H1 (cell line): ENCODE results near the gene TSPY4. TPM values are rescaled to one million over a fixed set of nuclear protein-coding genes. Genes with fewer than 3 reads are reported as not detected.

Source experiments
- CTCF ChIA-PET: fragments of 300-600 bp; sonication (Branson Sonifier 250); formaldehyde crosslinking; loops from one replicate; lab custom pipeline; 2021; ENCODE audit not compliant: partially characterized antibody; lab: Charles Lee
- POLR2A ChIA-PET: fragments of 300-600 bp; sonication (Branson Sonifier 250); formaldehyde crosslinking; loops from one replicate; lab custom pipeline; 2021; ENCODE audit warnings: inconsistent platforms; ENCODE audit not compliant: partially characterized antibody; lab: Charles Lee
- DNase-seq, 2 experiments: peaks; one replicate each; pipeline versions ENCODE4 v3.0.0 to v3.0.0-alpha.2; 2010 to 2022; ENCODE audit warnings: low spot score in 2 of 2, low read depth in 1 of 2, mixed read lengths in 1 of 2
- FAIRE-seq: peaks from 2 replicates; lab custom pipeline; 2011; peaks lifted over from hg19 to GRCh38; lab: Jason Lieb, UNC
- H2AFZ ChIP-seq: 2 replicates; pipeline ENCODE4 v1.8.1; 2012; ENCODE audit warnings: low read length, inconsistent platforms
- H2AK5ac ChIP-seq: 2 replicates; pipeline ENCODE4 v1.6.1; 2013; ENCODE audit warnings: low read depth, low read length
- H2BK120ac ChIP-seq: replicated peaks from 2 replicates; pipeline ENCODE3; 2013; ENCODE audit warnings: low read depth, low read length, inconsistent platforms
- H2BK12ac ChIP-seq: 2 replicates; pipeline ENCODE4 v1.6.1; 2013; ENCODE audit warnings: low read depth, low read length
- H2BK15ac ChIP-seq: 2 replicates; pipeline ENCODE4 v1.6.1; 2013; ENCODE audit warnings: low read length
- H2BK20ac ChIP-seq: 2 replicates; pipeline ENCODE4 v1.6.1; 2013; ENCODE audit warnings: low read length
- H2BK5ac ChIP-seq: 2 replicates; pipeline ENCODE4 v1.6.1; 2013; ENCODE audit warnings: low read depth, low read length
- H3K14ac ChIP-seq: 2 replicates; pipeline ENCODE4 v1.6.1; 2013; ENCODE audit warnings: inconsistent platforms; ENCODE audit not compliant: insufficient read length
- H3K18ac ChIP-seq: 2 replicates; pipeline ENCODE4 v1.6.1; 2013; ENCODE audit warnings: low read length; ENCODE audit errors: extremely low read depth
- H3K23ac ChIP-seq: 2 replicates; pipeline ENCODE4 v1.6.1; 2013; ENCODE audit warnings: inconsistent platforms; ENCODE audit not compliant: insufficient read length
- H3K23me2 ChIP-seq: 2 replicates; pipeline ENCODE4 v1.6.1; 2013; ENCODE audit warnings: low read depth, low read length
- H3K27ac ChIP-seq: 2 replicates; pipeline ENCODE4 v1.6.1; 2011; ENCODE audit warnings: low read depth, low read length, inconsistent platforms
- H3K27me3 ChIP-seq, 4 experiments: replicated peaks in 1 of 4; 1 replicate in 1 of 4; 2 replicates in 3 of 4; pipeline versions ENCODE4 v1.6.1 to v1.8.1; 2011 to 2013; ENCODE audit warnings: low read length in 3 of 4, mild to moderate bottlenecking in 3 of 4, inconsistent platforms in 2 of 4, mixed read lengths in 2 of 4, moderate library complexity in 1 of 4; ENCODE audit not compliant: control insufficient read depth in 3 of 4, insufficient read depth in 3 of 4; ENCODE audit errors: extremely low read depth in 1 of 4
- H3K36me3 ChIP-seq, 4 experiments: 2 replicates each; pipeline versions ENCODE4 v1.6.1 to v1.8.1; 2011 to 2013; ENCODE audit warnings: mild to moderate bottlenecking in 4 of 4, low read length in 3 of 4, moderate library complexity in 2 of 4, control low read depth in 1 of 4, inconsistent platforms in 1 of 4; ENCODE audit not compliant: insufficient read depth in 4 of 4, control insufficient read depth in 2 of 4
- H3K4ac ChIP-seq: replicated peaks from 2 replicates; pipeline ENCODE3; 2013; ENCODE audit warnings: low read length, low read depth, mixed read lengths, inconsistent platforms; ENCODE audit not compliant: insufficient read length
- H3K4me1 ChIP-seq, 4 experiments: replicated peaks in 1 of 4; 1 replicate in 1 of 4; 2 replicates in 3 of 4; pipeline versions ENCODE4 v1.6.1 to v1.8.1; 2011 to 2013; ENCODE audit warnings: low read length in 3 of 4, inconsistent platforms in 2 of 4, mixed read lengths in 1 of 4; ENCODE audit not compliant: insufficient read depth in 4 of 4, control insufficient read depth in 3 of 4
- H3K4me2 ChIP-seq, 2 experiments: 2 replicates each; pipeline versions ENCODE4 v1.6.1 to v1.8.1; 2011 to 2013; ENCODE audit warnings: low read depth in 2 of 2, low read length in 2 of 2, control low read depth in 1 of 2, inconsistent platforms in 1 of 2, mild to moderate bottlenecking in 1 of 2; ENCODE audit not compliant: insufficient read depth in 1 of 2
- H3K4me3 ChIP-seq, 4 experiments: fragments of 200-600, 300-600 bp in 1 of 4; sonication (generic), shearing (Covaris generic), sonication (Bioruptor Twin) in 1 of 4; 2 replicates each; pipeline versions ENCODE4 v1.5.1 to v1.8.1; 2011 to 2016; ENCODE audit warnings: low read length in 4 of 4, low read depth in 3 of 4, control low read depth in 2 of 4, inconsistent platforms in 2 of 4, mild to moderate bottlenecking in 2 of 4, mixed read lengths in 1 of 4, moderate library complexity in 1 of 4; ENCODE audit not compliant: insufficient read depth in 2 of 4; ENCODE audit errors: extremely low read depth in 1 of 4
- H3K56ac ChIP-seq: replicated peaks from 2 replicates; pipeline ENCODE3; 2013; ENCODE audit warnings: low read depth, mild to moderate bottlenecking, mixed read lengths, low read length, inconsistent platforms; ENCODE audit not compliant: insufficient read length
- H3K79me1 ChIP-seq: 2 replicates; pipeline ENCODE4 v1.6.1; 2013; ENCODE audit warnings: low read depth, low read length, control low read depth
- H3K79me2 ChIP-seq, 2 experiments: 2 replicates each; pipeline versions ENCODE4 v1.6.1 to v1.8.1; 2012 to 2013; ENCODE audit warnings: low read length in 2 of 2, mild to moderate bottlenecking in 2 of 2, inconsistent platforms in 1 of 2; ENCODE audit not compliant: insufficient read depth in 2 of 2, control insufficient read depth in 1 of 2
- H3K9ac ChIP-seq, 4 experiments: replicated peaks in 1 of 4; 1 replicate in 1 of 4; 2 replicates in 3 of 4; pipeline versions ENCODE4 v1.6.1 to v1.8.1; 2011 to 2013; ENCODE audit warnings: low read depth in 3 of 4, low read length in 3 of 4, control low read depth in 2 of 4, mild to moderate bottlenecking in 2 of 4, moderate library complexity in 2 of 4, inconsistent platforms in 1 of 4; ENCODE audit errors: extremely low read depth in 1 of 4
- H3K9me3 ChIP-seq, 2 experiments: 2 replicates each; pipeline versions ENCODE4 v1.6.1 to v1.8.1; 2012 to 2013; ENCODE audit warnings: mild to moderate bottlenecking in 2 of 2, moderate library complexity in 2 of 2, control low read depth in 1 of 2, inconsistent platforms in 1 of 2, low read depth in 1 of 2, low read length in 1 of 2, mixed read lengths in 1 of 2; ENCODE audit not compliant: insufficient read depth in 2 of 2
- H4K20me1 ChIP-seq, 2 experiments: replicated peaks in 1 of 2; 2 replicates each; pipeline versions ENCODE3 to v1.8.1; 2011 to 2013; ENCODE audit warnings: inconsistent platforms in 2 of 2, low read length in 2 of 2, mild to moderate bottlenecking in 1 of 2; ENCODE audit not compliant: insufficient read depth in 2 of 2, control insufficient read depth in 1 of 2
- H4K5ac ChIP-seq: 2 replicates; pipeline ENCODE4 v1.6.1; 2013; ENCODE audit warnings: low read length, low read depth, mixed read lengths, inconsistent platforms; ENCODE audit not compliant: insufficient read length
- H4K8ac ChIP-seq: 2 replicates; pipeline ENCODE4 v1.8.0; 2013; ENCODE audit warnings: mild to moderate bottlenecking, moderate library complexity, low read length, inconsistent platforms; ENCODE audit not compliant: insufficient read depth; ENCODE audit errors: extremely low read depth
- H4K91ac ChIP-seq: replicated peaks from 2 replicates; pipeline ENCODE3; 2013; ENCODE audit warnings: low read length, mixed read lengths, inconsistent platforms; ENCODE audit not compliant: insufficient read length
- BCL11A ChIP-seq, 2 experiments: IDR thresholded peaks; one replicate each; pipeline ENCODE4 v1.6.1; 2011; ENCODE audit warnings: low read depth in 2 of 2, low read length in 2 of 2, mild to moderate bottlenecking in 2 of 2
- CHD1 ChIP-seq: IDR thresholded peaks from 2 replicates; pipeline ENCODE4 v1.6.1; 2012; ENCODE audit warnings: low read depth, low read length, improper control_type of control experiment
- CTBP2 ChIP-seq: IDR thresholded peaks from 2 replicates; pipeline ENCODE4 v1.7.0; 2011; ENCODE audit warnings: borderline replicate concordance, mild to moderate bottlenecking, moderate library complexity, mixed read lengths, low read length; ENCODE audit not compliant: insufficient read depth, insufficient read length
- HDAC2 ChIP-seq, 2 experiments: fragments of 300-600 bp in 1 of 2; sonication (generic) in 1 of 2; IDR thresholded peaks; 2 replicates each; pipeline ENCODE4 v1.6.1; 2011 to 2012; ENCODE audit warnings: low read depth in 2 of 2, low read length in 2 of 2, mild to moderate bottlenecking in 2 of 2, moderate library complexity in 2 of 2, borderline replicate concordance in 1 of 2, inconsistent platforms in 1 of 2
- PHF8 ChIP-seq: fragments of 200-600 bp; sonication (generic); conservative IDR thresholded peaks from 2 replicates; pipeline ENCODE4 v1.7.1; 2012; ENCODE audit warnings: low read depth, mild to moderate bottlenecking, inconsistent platforms, low read length, moderate library complexity
- RBBP5 ChIP-seq: IDR thresholded peaks from 2 replicates; pipeline ENCODE4 v1.7.1; 2012; ENCODE audit warnings: low read depth, mild to moderate bottlenecking, inconsistent platforms, low read length, moderate library complexity, borderline replicate concordance
- SIX5 ChIP-seq: IDR thresholded peaks from 2 replicates; pipeline ENCODE4 v1.6.1; 2011; ENCODE audit warnings: mild to moderate bottlenecking, low read depth, low read length
- SUZ12 ChIP-seq: fragments of 200-600 bp; sonication (generic); IDR thresholded peaks from 2 replicates; pipeline ENCODE4 v1.6.1; 2012; ENCODE audit warnings: mild to moderate bottlenecking, inconsistent platforms, low read length, moderate library complexity, mixed read lengths
- WGBS, 2 experiments: shearing (Covaris generic) in 1 of 2; methylation state at CpG; one replicate each; pipeline versions ENCODE4 v1.1.6 to v1.1.7; 2013 to 2015; ENCODE audit warnings: low lambda C conversion rate in 2 of 2, mixed read lengths in 2 of 2, inconsistent platforms in 1 of 2, low coverage in 1 of 2, missing lambda C conversion rate in 1 of 2; ENCODE audit not compliant: insufficient replicate concordance in 2 of 2, insufficient coverage in 1 of 2, insufficient read length in 1 of 2; ENCODE audit errors: extremely low coverage in 1 of 2, missing lambda C conversion rate in 1 of 2; 5-methylcytosine and 5-hydroxymethylcytosine counted together
- polyA plus RNA-seq, 7 experiments: library from polyadenylated mRNA; depleted of rRNA in 3 of 7; stranded (reverse) in 5 of 7; unstranded in 2 of 7; fragments of >200 nt in 5 of 7; fragments of 200-250 nt in 2 of 7; gene quantifications; 1 replicate in 5 of 7; 2 replicates in 1 of 7; 4 replicates in 1 of 7; pipeline versions ENCODE4 v1.2.1 to v1.2.3, GENCODE V29; 2011 to 2013; ENCODE audit warnings: missing spikeins in 2 of 7, mixed read lengths in 2 of 7
- total RNA-seq: library from RNA; stranded (reverse); fragmentation: NEBNext Ultra II Directional; extraction: Animal tissue kit (Norgen Biotek cat#: 25700); gene quantifications from 2 replicates; pipeline ENCODE4 v1.2.1, GENCODE V29; 2021
- TF ChIP-seq, protein P1 (sequence below): IDR thresholded peaks from 2 replicates; pipeline ENCODE4 v1.6.1; 2012; ENCODE audit warnings: inconsistent platforms
- TF ChIP-seq, protein P2 (sequence below): IDR thresholded peaks from 2 replicates; pipeline ENCODE4 v1.6.1; 2012; ENCODE audit warnings: low read length, inconsistent platforms

Gene TSPY4
- total and polyA plus RNA-seq, 2 of the 8 experiments (the other 6 are each of a cell fraction or from before 2014, with no cell fraction given) = not detected

DNA sequence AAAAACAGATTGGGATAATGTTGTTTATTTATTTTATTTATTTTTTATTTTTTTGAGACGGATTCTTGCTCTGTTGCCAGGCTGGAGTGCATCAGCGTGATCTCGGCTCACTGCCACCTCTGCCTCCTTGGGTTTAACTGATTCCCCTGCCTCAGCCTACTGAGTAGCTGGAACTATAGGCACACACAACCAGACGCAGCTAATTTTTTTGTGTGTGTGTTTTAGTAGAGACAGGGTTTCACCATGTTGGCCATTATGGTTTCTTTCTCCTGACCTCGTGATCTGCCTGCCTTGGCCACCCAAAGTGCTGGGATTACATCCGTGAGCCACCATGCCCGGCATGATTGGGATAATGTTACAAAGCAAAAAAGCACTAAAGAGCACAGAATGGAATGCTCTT, 16.3 kb upstream of the TSPY4 start:
- no peaks in the 10 kb centered on the region for H3K79me1 ChIP-seq
- H3K36me3 ChIP-seq = no peaks in the 10 kb centered on the region
- CTCF ChIA-PET = no interaction called here
- no peaks in the 10 kb centered on the region for H3K79me2 ChIP-seq
- no peaks in the 10 kb centered on the region for H3K27me3 ChIP-seq
- H2BK5ac ChIP-seq = no peak overlapping the region
- H3K4ac ChIP-seq = no peak overlapping the region
- no peak overlapping the region for H2BK15ac ChIP-seq
- H3K18ac ChIP-seq = no peak overlapping the region
- DNase-seq = no peak
- H3K9me3 ChIP-seq = peaks cover 0 to 30% of the 10 kb centered on the region in 2 experiments; a peak in 2 of 4 replicates
- H3K4me2 ChIP-seq = no peak overlapping the region
- TF ChIP-seq PHF8 (no peak), HDAC2 (IDR thresholded peaks at IDR 0.05; ENCODE audit: borderline replicate concordance in 1 of 2, low read depth in 2 of 2, low read length in 2 of 2) (no peak), CTBP2 (no peak), SUZ12 (no peak), BCL11A (IDR thresholded peaks at IDR 0.05; ENCODE audit: low read depth in 2 of 2, low read length in 2 of 2) (no peak), SIX5 (no peak), CHD1 (no peak), RBBP5 (no peak)
- TF ChIP-seq, protein P1, sequence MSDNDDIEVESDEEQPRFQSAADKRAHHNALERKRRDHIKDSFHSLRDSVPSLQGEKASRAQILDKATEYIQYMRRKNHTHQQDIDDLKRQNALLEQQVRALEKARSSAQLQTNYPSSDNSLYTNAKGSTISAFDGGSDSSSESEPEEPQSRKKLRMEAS = no peak
- TF ChIP-seq, protein P2, sequence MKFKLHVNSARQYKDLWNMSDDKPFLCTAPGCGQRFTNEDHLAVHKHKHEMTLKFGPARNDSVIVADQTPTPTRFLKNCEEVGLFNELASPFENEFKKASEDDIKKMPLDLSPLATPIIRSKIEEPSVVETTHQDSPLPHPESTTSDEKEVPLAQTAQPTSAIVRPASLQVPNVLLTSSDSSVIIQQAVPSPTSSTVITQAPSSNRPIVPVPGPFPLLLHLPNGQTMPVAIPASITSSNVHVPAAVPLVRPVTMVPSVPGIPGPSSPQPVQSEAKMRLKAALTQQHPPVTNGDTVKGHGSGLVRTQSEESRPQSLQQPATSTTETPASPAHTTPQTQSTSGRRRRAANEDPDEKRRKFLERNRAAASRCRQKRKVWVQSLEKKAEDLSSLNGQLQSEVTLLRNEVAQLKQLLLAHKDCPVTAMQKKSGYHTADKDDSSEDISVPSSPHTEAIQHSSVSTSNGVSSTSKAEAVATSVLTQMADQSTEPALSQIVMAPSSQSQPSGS = no peak
- H3K4me3 ChIP-seq = no peak overlapping the region
- no peak overlapping the region for H2AK5ac ChIP-seq
- no peak overlapping the region for H2BK12ac ChIP-seq
- no peak overlapping the region for H2BK120ac ChIP-seq
- no peak for FAIRE-seq
- no peaks in the 10 kb centered on the region for H3K23me2 ChIP-seq
- H4K20me1 ChIP-seq = no peaks in the 10 kb centered on the region
- POLR2A ChIA-PET = no interaction called here
- H2BK20ac ChIP-seq = no peak overlapping the region
- no peak overlapping the region for H3K9ac ChIP-seq
- no peak overlapping the region for H3K27ac ChIP-seq
- no peak overlapping the region for H2AFZ ChIP-seq
- no peak overlapping the region for H3K23ac ChIP-seq
- H3K4me1 ChIP-seq = no peaks in the 10 kb centered on the region
- no peak overlapping the region for H3K56ac ChIP-seq
- no peak overlapping the region for H4K8ac ChIP-seq
- H4K5ac ChIP-seq = no peak overlapping the region
- no peak overlapping the region for H3K14ac ChIP-seq
- no peak overlapping the region for H4K91ac ChIP-seq
- 79% methylated on average over 3 of the region's 7 CpGs; no CpG with 5 or more reads in 1 of the 2 experiments for WGBS, 2 experiments
